Retinal pigment epithelial cell (primary cell): ENCODE data around the gene FZR1.
A peak's percentile ranks its signal among the peaks of the same experiment; 100 is the strongest.

Source experiments
- DNase-seq: peaks from one replicate; pipeline ENCODE4 v3.0.0-alpha.2; 2010; ENCODE audit warnings: low read depth
- H3K4me3 ChIP-seq: 2 replicates; pipeline ENCODE4 v1.5.1; 2011; ENCODE audit warnings: mild to moderate bottlenecking, low read length, control low read depth, moderate library complexity
- CTCF ChIP-seq: conservative IDR thresholded peaks from 2 replicates; pipeline ENCODE4 v1.5.1; 2011; ENCODE audit warnings: low read depth, low read length, control low read depth, inconsistent platforms

Gene FZR1

GRCh38 chr19:3459965-3460582, 46.0 kb upstream of the FZR1 start:
- no peak for TF ChIP-seq CTCF
- DNase-seq, result no peak
- H3K4me3 ChIP-seq, result no peak overlapping the region

DNA sequence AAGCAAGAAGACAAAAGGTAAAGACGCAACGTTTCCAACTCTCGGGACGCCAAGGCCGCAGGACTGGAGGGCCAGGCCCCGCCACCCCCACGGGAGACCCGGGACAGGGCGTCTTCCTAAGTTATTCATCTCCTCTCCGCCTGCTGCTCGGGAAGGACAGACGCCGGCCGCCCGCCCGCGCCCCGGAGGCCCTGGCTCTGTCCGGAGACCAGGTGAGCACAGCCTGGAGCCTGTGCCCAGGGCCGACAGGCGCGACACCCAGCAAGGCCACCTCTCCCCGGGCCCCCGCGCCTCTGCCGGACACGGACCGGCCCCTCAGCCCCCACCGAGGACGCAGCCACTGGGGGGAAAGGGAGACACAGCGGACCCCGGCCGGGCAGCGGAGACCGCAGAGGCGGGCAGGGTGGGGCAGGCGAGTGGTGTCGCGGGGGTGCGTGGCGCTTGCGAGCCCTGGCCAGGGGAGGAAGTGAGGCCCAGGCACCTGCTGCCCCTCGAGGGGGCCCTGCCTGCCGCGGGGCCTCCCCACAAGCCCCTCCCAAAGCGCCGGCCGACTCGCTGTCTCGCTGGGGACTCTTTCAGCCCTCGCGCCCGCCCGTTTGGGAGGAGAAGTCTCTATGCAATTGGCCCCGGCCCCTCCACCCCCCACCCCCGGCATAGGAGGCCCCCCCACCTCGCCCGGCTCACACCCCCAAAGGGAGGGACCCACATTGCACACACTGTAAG, 43.0 kb upstream of the FZR1 start:
- no peak for TF ChIP-seq CTCF
- no peak overlapping the region for H3K4me3 ChIP-seq
- no peak for DNase-seq

DNA sequence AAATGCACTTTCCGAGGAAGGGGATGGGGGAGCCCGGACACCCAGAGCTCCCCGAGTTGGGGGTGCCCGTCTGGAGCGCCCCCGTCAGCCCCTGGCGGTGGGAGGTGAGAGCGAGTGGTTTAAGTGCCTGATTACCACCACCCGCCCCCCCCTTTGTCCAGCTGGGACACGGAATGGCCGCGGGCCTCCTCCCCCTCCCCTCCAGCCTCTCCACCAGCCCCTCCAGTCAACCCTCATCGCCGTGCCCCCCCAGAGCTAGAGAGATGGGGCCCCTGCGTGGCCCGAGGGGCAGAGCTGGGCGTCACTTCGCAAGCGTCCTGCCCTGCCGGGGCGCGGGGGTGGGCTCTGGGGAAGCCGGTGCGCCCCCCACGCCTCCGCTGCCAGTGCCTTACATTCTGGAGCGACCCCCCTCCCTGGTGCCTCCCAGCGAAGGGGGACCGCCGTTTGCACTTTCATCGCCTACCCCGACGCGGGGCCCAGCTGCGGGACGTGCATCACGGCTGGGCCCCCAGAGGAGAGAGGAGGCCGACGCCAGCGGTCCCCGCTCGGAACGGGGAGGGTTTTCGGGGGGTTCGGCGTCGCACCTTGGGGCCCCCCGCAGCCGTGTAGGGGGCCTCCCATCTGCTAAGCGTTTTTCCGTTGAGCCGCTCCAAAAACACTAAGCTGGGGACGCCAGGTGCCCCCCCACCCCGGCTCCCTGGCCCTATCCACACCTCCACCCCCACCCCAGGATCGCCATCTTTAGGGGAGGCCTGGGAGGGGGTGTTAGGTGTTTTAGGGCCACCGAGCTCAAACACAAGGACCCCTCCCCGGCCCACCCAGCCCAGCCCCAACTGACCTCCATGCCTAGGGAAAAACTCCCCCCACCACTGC, 42.2 kb upstream of the FZR1 start:
- H3K4me3 ChIP-seq, result no peak overlapping the region
- peak; percentile 29 for TF ChIP-seq CTCF

GRCh38 chr19:3464587-3465235, 41.4 kb upstream of the FZR1 start:
- no peak for DNase-seq
- TF ChIP-seq CTCF, result no peak
- no peak overlapping the region for H3K4me3 ChIP-seq

More for the DNA sequence above, 42.2 kb upstream of the FZR1 start:
- no peak for DNase-seq

GRCh38 chr19:3465552-3465951, 40.6 kb upstream of the FZR1 start:
- peak; percentile 10 for TF ChIP-seq CTCF
- DNase-seq, result no peak
- no peak overlapping the region for H3K4me3 ChIP-seq

GRCh38 chr19:3466635-3467034, 39.5 kb upstream of the FZR1 start:
- TF ChIP-seq CTCF, result no peak
- no peak for DNase-seq
- no peak overlapping the region for H3K4me3 ChIP-seq
